HepG2 (cell line): ENCODE data around the gene STIP1. TPM values are rescaled to one million over a fixed set of nuclear protein-coding genes. Genes with fewer than 3 reads are reported as not detected.

Source experiments
- ATAC-seq: fragments of 200-7000 bp; cut with Tn5 transposase; 3 replicates; pipeline ENCODE4 v1.9.1; 2020; ENCODE audit warnings: mild to moderate bottlenecking, moderate library complexity
- BruUV-seq: library from RNA; stranded (reverse); fragments of 400-500 nt; replicated peaks from 2 replicates; lab custom pipeline; 2021; lab: Mats Ljungman, UMichigan
- CTCF ChIA-PET: fragments of 300-600 bp; formaldehyde crosslinking; extraction: SDS; loops from one replicate; lab custom pipeline; 2021; ENCODE audit warnings: low total read pairs, inconsistent platforms, low intra/inter-chr PET ratio; lab: Yijun Ruan, JAX
- POLR2A ChIA-PET: fragments of 350-600 bp; sonication (Branson Sonifier 250); formaldehyde crosslinking; loops from one replicate; lab custom pipeline; 2020; ENCODE audit warnings: antibody characterized with exemption, inconsistent platforms; lab: Yijun Ruan, JAX
- DNase-seq: peaks from one replicate; pipeline ENCODE4 v3.0.0-alpha.2; 2015; ENCODE audit warnings: low spot score
- FAIRE-seq: peaks from 3 replicates; lab custom pipeline; 2011; peaks lifted over from hg19 to GRCh38; lab: Jason Lieb, UNC
- H2AFZ ChIP-seq: one replicate; pipeline ENCODE4 v1.6.1; 2011; ENCODE audit warnings: low read length, inconsistent platforms
- H3K27ac ChIP-seq: fragments of 300-600 bp; 3 replicates; pipeline ENCODE4 v1.8.0; 2011; ENCODE audit warnings: mixed run types, mild to moderate bottlenecking, mixed read lengths, low read length, inconsistent platforms; ENCODE audit not compliant: insufficient read depth; ENCODE audit errors: extremely low read length
- H3K27me3 ChIP-seq, 2 experiments: fragments of 200-600 bp in 1 of 2; 2 replicates in 1 of 2; 3 replicates in 1 of 2; pipeline versions ENCODE4 v1.6.0 to v1.8.0; 2011; ENCODE audit warnings: low read length in 2 of 2, mild to moderate bottlenecking in 2 of 2, moderate library complexity in 2 of 2, inconsistent platforms in 1 of 2; ENCODE audit not compliant: insufficient read depth in 2 of 2, control insufficient read depth in 1 of 2
- H3K36me3 ChIP-seq, 2 experiments: fragments of 200-600 bp in 1 of 2; replicated peaks in 1 of 2; 2 replicates in 1 of 2; 3 replicates in 1 of 2; pipeline versions ENCODE4 v1.5.1 to v1.8.0; 2011; ENCODE audit warnings: low read length in 2 of 2, inconsistent platforms in 1 of 2; ENCODE audit not compliant: insufficient read depth in 2 of 2, control insufficient read depth in 1 of 2
- H3K4me1 ChIP-seq: 2 replicates; pipeline ENCODE4 v1.5.1; 2012; ENCODE audit warnings: low read length, inconsistent platforms; ENCODE audit not compliant: insufficient read depth
- H3K4me2 ChIP-seq: 2 replicates; pipeline ENCODE4 v1.6.0; 2011; ENCODE audit warnings: low read depth, low read length, inconsistent platforms
- H3K4me3 ChIP-seq, 3 experiments: fragments of 200-600 bp in 1 of 3; sonication (generic), shearing (Covaris generic) in 1 of 3; replicated peaks in 1 of 3; 2 replicates each; pipeline ENCODE4 v1.5.1; 2011 to 2016; ENCODE audit warnings: low read length in 3 of 3, inconsistent platforms in 2 of 3, low read depth in 2 of 3, mild to moderate bottlenecking in 2 of 3, control low read depth in 1 of 3, mixed read lengths in 1 of 3; ENCODE audit not compliant: insufficient read depth in 1 of 3
- H3K79me2 ChIP-seq: one replicate; pipeline ENCODE4 v1.6.1; 2011; ENCODE audit warnings: low read length, inconsistent platforms; ENCODE audit not compliant: insufficient read depth
- H3K9ac ChIP-seq: 2 replicates; pipeline ENCODE4 v1.6.0; 2011; ENCODE audit warnings: mild to moderate bottlenecking, low read depth, low read length, inconsistent platforms; ENCODE audit not compliant: insufficient read depth
- H3K9me3 ChIP-seq: 2 replicates; pipeline ENCODE4 v1.5.1; 2012; ENCODE audit warnings: mild to moderate bottlenecking, low read length
- H4K20me1 ChIP-seq: 2 replicates; pipeline ENCODE4 v1.6.0; 2011; ENCODE audit warnings: inconsistent platforms, mild to moderate bottlenecking, low read length, moderate library complexity; ENCODE audit not compliant: insufficient read depth
- ELF1 ChIP-seq: sonication (generic); formaldehyde crosslinking; IDR thresholded peaks from 2 replicates; pipeline ENCODE4 v1.4.0; 2020; ENCODE audit warnings: missing genetic modification reagents
- FOXJ3 ChIP-seq: sonication (generic); formaldehyde crosslinking; IDR thresholded peaks from 2 replicates; pipeline ENCODE4 v1.4.0; 2020; ENCODE audit warnings: missing genetic modification reagents, mild to moderate bottlenecking, borderline replicate concordance
- NFIC ChIP-seq: IDR thresholded peaks from 2 replicates; pipeline ENCODE4 v1.6.1; 2012; ENCODE audit warnings: mild to moderate bottlenecking, low read length, inconsistent platforms
- NR2F6 ChIP-seq, 2 experiments: IDR thresholded peaks; 2 replicates each; pipeline ENCODE4 v1.6.1; 2016; ENCODE audit warnings: antibody characterized with exemption in 1 of 2, mild to moderate bottlenecking in 1 of 2
- PRDM10 ChIP-seq: sonication (generic); formaldehyde crosslinking; IDR thresholded peaks from 2 replicates; pipeline ENCODE4 v1.4.0; 2020; ENCODE audit warnings: low read depth, missing genetic modification reagents
- RARA ChIP-seq: IDR thresholded peaks from 2 replicates; pipeline ENCODE4 v1.6.1; 2016; ENCODE audit warnings: missing genetic modification reagents, missing compliant biosample characterization
- SNAI1 ChIP-seq: sonication (generic); formaldehyde crosslinking; IDR thresholded peaks from 2 replicates; pipeline ENCODE4 v1.5.0; 2020; ENCODE audit warnings: mild to moderate bottlenecking, missing genetic modification reagents, borderline replicate concordance
- ZBTB42 ChIP-seq: sonication (generic); formaldehyde crosslinking; IDR thresholded peaks from 2 replicates; pipeline ENCODE4 v1.5.0; 2020; ENCODE audit warnings: mild to moderate bottlenecking, missing genetic modification reagents
- ZHX2 ChIP-seq, 2 experiments: sonication (generic) in 1 of 2; formaldehyde crosslinking in 1 of 2; IDR thresholded peaks; 2 replicates each; pipeline versions ENCODE4 v1.6.1 to v1.9.0; 2014 to 2022; ENCODE audit warnings: antibody characterized with exemption in 1 of 2, borderline replicate concordance in 1 of 2, inconsistent platforms in 1 of 2, low read depth in 1 of 2, missing genetic modification reagents in 1 of 2
- ZNF17 ChIP-seq: sonication (generic); formaldehyde crosslinking; IDR thresholded peaks from 2 replicates; pipeline ENCODE4 v1.5.0; 2020; ENCODE audit warnings: mild to moderate bottlenecking, missing genetic modification reagents
- ZNF383 ChIP-seq: sonication (generic); formaldehyde crosslinking; IDR thresholded peaks from 2 replicates; pipeline ENCODE4 v1.4.0; 2020; ENCODE audit warnings: missing genetic modification reagents, mild to moderate bottlenecking, borderline replicate concordance
- ZNF530 ChIP-seq: sonication (generic); formaldehyde crosslinking; IDR thresholded peaks from 2 replicates; pipeline ENCODE4 v1.5.0; 2020; ENCODE audit warnings: low read depth, mild to moderate bottlenecking, missing genetic modification reagents
- ZNF569 ChIP-seq: sonication (generic); formaldehyde crosslinking; IDR thresholded peaks from 2 replicates; pipeline ENCODE4 v1.5.0; 2020; ENCODE audit warnings: mild to moderate bottlenecking, missing genetic modification reagents, moderate library complexity, borderline replicate concordance
- ZSCAN20 ChIP-seq: sonication (generic); formaldehyde crosslinking; IDR thresholded peaks from 2 replicates; pipeline ENCODE4 v1.4.0; 2020; ENCODE audit warnings: missing genetic modification reagents, mild to moderate bottlenecking, borderline replicate concordance
- WGBS: methylation state at CpG from one replicate; pipeline ENCODE4 v1.1.6; 2017; ENCODE audit warnings: low lambda C conversion rate; 5-methylcytosine and 5-hydroxymethylcytosine counted together
- in situ Hi-C: cut with HindIII; loops from 2 replicates; pipeline ENCODE4 v1.10.0; 2017; ENCODE audit warnings: low pct_unique_long_range_greater_than_20kb; ENCODE audit not compliant: extremely low pct_ligation_motif_present
- intact Hi-C: fragments of 100-400 bp; cut with micrococcal nuclease; formaldehyde crosslinking; loops from one replicate; pipeline ENCODE4 v1.10.0; 2022; ENCODE audit not compliant: unreplicated experiment
- polyA plus RNA-seq, 8 experiments: library from polyadenylated mRNA; depleted of rRNA in 3 of 8; stranded (reverse) in 7 of 8; unstranded in 1 of 8; fragments of >200 nt; fragmentation: Illumina TruSeq in 4 of 8; extraction: Trizol in 4 of 8; gene quantifications; 2 replicates each; pipeline versions ENCODE4 v1.2.1 to v1.2.3, GENCODE V29; 2011 to 2016; ENCODE audit warnings: low read depth in 4 of 8, missing spikeins in 1 of 8, mixed read lengths in 1 of 8; ENCODE audit not compliant: insufficient read depth in 1 of 8
- total RNA-seq, 5 experiments: library from RNA; depleted of rRNA; stranded (reverse); fragments of >200 nt; fragmentation: Illumina TruSeq; extraction: Trizol; gene quantifications; 2 replicates each; pipeline ENCODE4 v1.2.3, GENCODE V29; 2016; ENCODE audit warnings: low read depth in 1 of 5

The STIP1 gene
- total and polyA plus RNA-seq, 2 of the 13 experiments (the other 11 are each of a cell fraction or from before 2014, with no cell fraction given): 81.1 to 217 TPM

- TF ChIP-seq ZSCAN20 (CRISPR knock-in tag) (no peak), FOXJ3 (CRISPR knock-in tag) (no peak), NFIC (no peak), ZNF17 (CRISPR knock-in tag) (no peak)
These were observed 47.6 kb upstream of the STIP1 start (continued) for GRCh38 chr11:64138398-64138797.

GRCh38 chr11:64139049-64139448 lies 46.9 kb upstream of the STIP1 start:
- ChIA-PET POLR2A (no interaction called here), CTCF (no interaction called here)
- BruUV-seq: no TSS peak
- Histone ChIP-seq H2AFZ (no peak overlapping the region), H3K4me1 (no peaks in the 10 kb centered on the region; the same call in 1 of the 2 replicates), H3K9me3 (no peaks in the 10 kb centered on the region), H4K20me1 (no peaks in the 10 kb centered on the region; the same call in 1 of the 2 replicates), H3K4me3 (no peak overlapping the region), H3K36me3 (peaks cover 0 to 1% of the 10 kb centered on the region in 2 experiments; a peak in 3 of 5 replicates), H3K9ac (no peak overlapping the region), H3K79me2 (no peaks in the 10 kb centered on the region), H3K27me3 (no peaks in the 10 kb centered on the region), H3K27ac (no peak overlapping the region), H3K4me2 (no peak overlapping the region)
- in situ Hi-C loops (no loop called here), intact Hi-C loops (no loop called here)
- DNase-seq: no peak
- no peak for FAIRE-seq
- WGBS: 100% methylated on average over 13 of the region's 15 CpGs
- no peak for ATAC-seq
- no peak for TF ChIP-seq ZHX2 (IDR thresholded peaks at IDR 0.05; ENCODE audit: low read depth)
- TF ChIP-seq ZHX2 (CRISPR knock-in tag; IDR thresholded peaks at IDR 0.05; ENCODE audit: borderline replicate concordance): no peak
- TF ChIP-seq RARA (CRISPR knock-in tag): no peak
- TF ChIP-seq PRDM10 (CRISPR knock-in tag): no peak
- TF ChIP-seq ZNF530 (CRISPR knock-in tag): no peak
- TF ChIP-seq SNAI1 (CRISPR knock-in tag): no peak
- no peak for TF ChIP-seq ELF1
- no peak for TF ChIP-seq ZNF569 (CRISPR knock-in tag)
- no peak for TF ChIP-seq ZBTB42 (CRISPR knock-in tag)
- TF ChIP-seq NR2F6 (IDR thresholded peaks at IDR 0.05): no peak
- no peak for TF ChIP-seq NR2F6 (CRISPR knock-in tag; IDR thresholded peaks at IDR 0.05)
- no peak for TF ChIP-seq ZNF383 (CRISPR knock-in tag)
